Adipose tissue (tissue), 3 donors: ENCODE measurements around the gene AXIN2. TPM values are rescaled to one million over a fixed set of nuclear protein-coding genes. Genes with fewer than 3 reads are reported as not detected.

Source experiments
- H3K27ac ChIP-seq: one replicate; pipeline ENCODE4 v1.5.1; 2013; ENCODE audit warnings: low read depth, low read length
- WGBS, 3 donors: extraction: QIAGEN DNeasy Blood & Tissue Kit; methylation state at CpG; one replicate each; pipeline ENCODE4 v1.1.7; 2013; 5-methylcytosine and 5-hydroxymethylcytosine counted together
- polyA plus RNA-seq, 3 donors: library from polyadenylated mRNA; stranded (reverse); fragments of 200-250 nt; gene quantifications; one replicate each; pipeline ENCODE4 v1.2.3, GENCODE V29; 2013
- donor health status: healthy with polysubstance abuse.
- donor health status: Bipolar disorder and iron deficiency.
- donor health status: healthy.

Gene AXIN2
- polyA plus RNA-seq, 3 donors, result 2.2 to 7.5 (median 6.9) TPM

DNA sequence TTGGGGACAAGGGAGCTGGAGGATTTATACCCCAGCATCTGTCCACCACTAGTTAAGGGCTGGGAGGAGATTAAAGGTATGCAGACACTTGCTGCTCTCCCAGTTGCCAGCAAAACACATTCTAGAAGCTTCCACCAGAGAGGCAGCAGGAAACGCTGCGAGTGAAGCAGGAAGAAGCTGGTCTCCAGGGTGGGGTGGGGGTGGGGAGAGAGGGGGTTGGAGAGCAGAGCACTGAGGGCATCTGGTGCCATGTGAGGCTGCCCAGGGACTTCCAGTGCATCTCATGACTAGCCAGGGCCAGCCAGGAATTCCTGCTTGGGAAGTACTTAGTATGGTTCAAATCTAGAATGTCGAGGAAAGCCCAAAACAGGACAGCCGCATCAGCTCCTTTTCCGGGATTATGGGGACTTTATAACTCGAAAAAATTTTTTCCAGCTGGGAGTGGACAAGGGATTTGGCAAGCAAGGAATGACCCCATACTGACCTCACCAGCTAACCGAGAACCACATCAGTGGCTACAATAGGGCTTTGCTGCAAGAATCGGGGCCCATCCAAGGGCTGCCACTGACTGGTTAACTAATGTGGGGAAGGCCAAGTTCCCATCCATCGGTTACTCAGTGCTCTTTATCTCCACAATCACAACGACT, 26.2 kb upstream of the AXIN2 start:
- 44 to 70% (median 45%) methylated on average over 10 of the region's 10 CpGs for WGBS, 3 donors
- no peak overlapping the region for H3K27ac ChIP-seq

DNA sequence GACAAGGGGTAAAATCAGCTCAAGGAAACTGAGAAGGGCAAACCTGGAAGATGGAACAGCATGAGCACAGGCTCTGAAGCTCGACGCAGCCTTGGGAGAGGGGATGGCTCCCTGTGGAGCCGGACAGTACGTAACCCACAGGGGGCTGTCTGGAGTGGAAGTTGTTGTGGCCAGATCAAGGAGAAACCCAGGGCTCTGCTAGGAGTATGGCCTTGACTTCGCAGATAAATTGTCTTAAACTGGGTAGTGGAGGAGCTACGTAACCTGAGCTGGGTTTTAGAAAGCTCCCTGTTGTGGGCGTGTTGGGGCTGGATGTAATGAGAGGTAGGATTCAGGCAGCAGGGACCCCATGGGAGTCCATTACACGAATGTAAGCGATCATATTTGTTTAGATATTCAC, 25.5 kb upstream of the AXIN2 start:
- no peak overlapping the region for H3K27ac ChIP-seq
- 85 to 91% (median 88%) methylated on average over 9 of the region's 9 CpGs for WGBS, 3 donors

DNA sequence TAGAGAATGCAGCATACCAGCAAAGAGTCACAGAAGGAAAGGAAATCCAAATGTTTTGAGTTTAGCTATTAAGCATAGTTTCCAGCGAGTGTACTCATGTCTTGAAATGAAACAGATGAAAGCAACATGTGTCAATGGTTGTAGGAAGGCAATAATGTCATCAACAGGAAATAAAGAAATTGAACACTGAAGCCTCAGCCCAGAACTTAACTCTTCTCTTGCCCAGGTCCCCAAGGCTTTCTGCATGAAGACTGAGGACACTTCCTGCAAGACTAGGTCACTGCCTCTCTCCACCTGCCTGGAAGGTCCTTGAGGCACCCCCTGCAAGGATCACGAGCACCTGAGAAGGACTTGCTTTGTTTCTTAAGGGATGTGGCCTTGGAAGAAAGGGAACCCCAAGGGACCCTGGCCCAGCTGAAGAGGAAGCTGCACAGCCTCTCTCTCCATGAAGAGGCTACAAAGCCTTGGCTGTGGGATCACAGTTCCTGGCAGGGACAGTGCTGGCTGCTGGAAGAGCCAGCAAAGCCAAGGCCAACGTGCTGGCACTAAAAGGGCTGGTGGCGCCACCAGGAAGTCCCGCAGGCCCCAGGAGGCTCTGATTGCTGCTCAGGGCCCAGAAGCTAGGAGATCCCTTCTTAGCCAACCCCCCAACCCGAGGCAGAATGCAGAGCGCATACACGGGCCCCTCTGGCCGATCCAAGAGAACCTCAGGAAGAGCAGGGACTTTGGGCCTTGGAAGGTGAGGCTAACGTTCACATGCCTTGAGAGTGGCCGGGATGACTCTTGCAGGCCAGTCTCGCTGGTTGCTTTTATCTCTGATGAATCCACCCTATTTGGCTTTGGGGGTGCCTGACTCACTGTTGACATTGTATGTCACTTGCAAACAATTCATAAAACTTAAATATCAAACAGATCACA, 23.4 kb upstream of the AXIN2 start:
- H3K27ac ChIP-seq, result no peak overlapping the region
- WGBS, 3 donors, result 59 to 75% (median 75%) methylated on average over 12 of the region's 12 CpGs

DNA sequence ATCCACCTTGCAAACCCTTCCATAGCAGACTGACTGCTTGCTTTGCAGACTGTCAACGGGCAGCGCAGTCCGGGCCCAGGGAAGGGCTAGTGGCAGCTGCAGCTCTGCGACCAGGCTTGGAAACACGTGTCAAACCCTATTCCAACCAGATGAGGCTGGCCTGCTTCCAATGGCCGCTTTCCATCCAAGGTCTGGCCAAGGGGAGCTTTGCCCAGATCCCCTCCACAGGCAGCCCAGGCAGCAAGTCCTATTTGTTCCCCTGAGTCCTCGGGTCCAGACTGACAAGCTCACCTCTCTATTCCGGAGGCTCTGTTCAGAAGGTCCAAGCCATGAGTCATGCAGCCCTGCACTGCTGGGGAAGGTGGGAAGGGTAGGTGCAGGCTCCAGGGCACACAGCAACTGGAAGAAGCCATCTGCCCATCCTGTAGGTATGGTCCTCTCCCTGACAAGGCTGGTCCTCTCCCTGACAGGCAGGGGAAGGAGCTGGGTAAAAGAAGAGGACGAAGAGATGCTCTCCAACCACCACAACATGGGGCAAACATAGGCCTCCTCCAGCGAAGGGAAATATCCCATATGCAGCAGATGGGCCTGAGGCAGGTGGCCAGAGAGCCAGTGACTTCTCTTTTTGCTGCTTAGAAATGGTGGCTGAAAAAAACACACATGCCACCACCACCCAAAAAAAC, 22.6 kb upstream of the AXIN2 start:
- WGBS, 3 donors, result 61 to 75% (median 74%) methylated on average over 10 of the region's 10 CpGs
- no peak overlapping the region for H3K27ac ChIP-seq

DNA sequence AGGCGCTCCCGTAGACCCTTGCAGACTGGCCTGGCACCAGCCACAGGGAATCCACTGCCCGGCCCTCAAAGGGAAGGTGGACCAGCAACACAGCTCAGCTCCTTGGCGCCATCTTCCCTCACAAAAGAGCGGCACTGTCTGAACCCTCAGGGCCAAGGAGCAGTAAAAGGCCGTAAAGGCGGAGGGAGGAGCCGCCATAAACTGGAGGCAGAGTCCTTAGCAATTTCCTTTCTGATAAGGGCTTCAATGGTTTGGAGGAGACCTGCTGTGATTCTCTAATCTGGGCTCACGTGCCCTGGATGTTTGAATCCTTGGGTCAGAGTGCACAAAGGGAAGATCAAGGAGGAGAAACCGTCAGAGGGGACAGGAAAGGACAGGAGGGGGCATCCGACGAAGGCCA, 15.5 kb upstream of the AXIN2 start:
- WGBS, 3 donors, result 81 to 86% (median 84%) methylated on average over 12 of the region's 12 CpGs
- no peak overlapping the region for H3K27ac ChIP-seq

DNA sequence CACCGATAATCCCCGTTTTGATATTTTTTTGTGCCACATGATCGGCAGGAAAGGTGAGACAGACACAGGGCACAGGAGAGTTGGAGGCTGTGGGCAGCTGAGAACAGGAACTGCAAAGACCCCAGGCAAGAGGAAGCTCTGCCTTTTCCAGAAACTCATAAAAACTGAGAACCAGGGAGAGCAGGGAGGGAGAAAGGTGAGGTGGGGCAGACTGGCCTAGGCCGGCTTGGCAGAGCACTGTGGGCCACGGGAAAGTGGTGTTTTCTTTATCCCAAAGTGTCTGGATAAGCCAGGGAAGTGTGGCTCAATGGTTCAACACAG, 11.8 kb upstream of the AXIN2 start:
- 66 to 77% (median 76%) methylated on average over 5 of the region's 5 CpGs for WGBS, 3 donors

DNA sequence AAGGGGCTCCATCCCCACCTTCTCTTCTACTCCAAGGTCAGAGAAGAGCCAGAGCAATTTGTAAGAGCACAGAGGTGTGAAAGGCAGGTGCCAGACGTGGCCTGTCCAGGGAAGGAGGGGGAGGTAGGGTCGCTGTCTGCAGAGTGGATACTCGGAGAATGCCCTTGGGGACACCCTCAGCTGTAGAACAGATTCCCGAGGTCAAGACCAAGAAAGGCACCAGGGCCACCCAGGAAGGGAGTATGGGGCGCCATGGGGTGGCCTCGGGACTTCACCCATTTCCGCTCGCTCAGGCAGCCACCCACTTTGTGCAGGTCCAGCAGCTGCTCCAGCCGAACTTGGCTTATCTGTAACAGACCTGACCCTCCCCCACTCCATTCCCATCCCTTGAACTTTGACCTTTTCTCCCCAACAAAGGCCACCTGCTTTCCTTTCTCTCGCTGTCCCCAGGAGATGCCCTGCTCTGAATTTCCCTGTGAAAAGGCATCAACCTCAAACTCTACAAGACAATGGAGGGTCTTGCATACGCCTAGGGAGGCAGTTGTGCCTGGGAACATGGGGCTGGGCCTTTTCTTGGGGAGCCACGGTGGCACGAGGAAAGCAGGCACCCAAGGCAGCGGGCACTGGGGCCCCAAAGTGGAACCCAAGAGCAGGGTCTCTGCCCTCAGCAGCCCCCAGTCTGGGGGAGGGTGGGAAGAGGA, 11.3 kb upstream of the AXIN2 start:
- no peak overlapping the region for H3K27ac ChIP-seq
- 76 to 78% (median 77%) methylated on average over 13 to 14 of the region's 14 CpGs for WGBS, 3 donors

More for the DNA sequence above, 11.8 kb upstream of the AXIN2 start:
- H3K27ac ChIP-seq, result no peak overlapping the region

DNA sequence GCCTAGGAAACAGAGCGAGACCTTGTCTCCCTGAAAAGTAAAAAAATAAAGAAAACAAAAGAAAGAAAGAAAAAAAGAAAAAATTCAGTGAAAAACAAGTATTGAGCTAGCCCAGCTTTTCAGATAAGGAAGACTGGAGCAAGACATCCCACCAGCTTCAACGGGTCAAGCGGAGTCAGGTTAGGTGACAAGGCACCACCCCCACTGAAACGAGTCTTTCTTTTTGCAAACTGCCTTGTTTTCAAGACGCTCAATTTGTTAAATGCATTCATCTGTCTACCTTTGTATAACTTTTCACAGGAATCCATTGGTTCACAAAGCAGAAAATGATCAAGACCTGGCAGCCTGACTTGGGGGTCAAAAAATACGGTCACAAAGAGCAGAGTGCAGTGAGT, 10.7 kb upstream of the AXIN2 start:
- no peak overlapping the region for H3K27ac ChIP-seq
- 69 to 71% (median 70%) methylated on average over 6 of the region's 6 CpGs for WGBS, 3 donors

DNA sequence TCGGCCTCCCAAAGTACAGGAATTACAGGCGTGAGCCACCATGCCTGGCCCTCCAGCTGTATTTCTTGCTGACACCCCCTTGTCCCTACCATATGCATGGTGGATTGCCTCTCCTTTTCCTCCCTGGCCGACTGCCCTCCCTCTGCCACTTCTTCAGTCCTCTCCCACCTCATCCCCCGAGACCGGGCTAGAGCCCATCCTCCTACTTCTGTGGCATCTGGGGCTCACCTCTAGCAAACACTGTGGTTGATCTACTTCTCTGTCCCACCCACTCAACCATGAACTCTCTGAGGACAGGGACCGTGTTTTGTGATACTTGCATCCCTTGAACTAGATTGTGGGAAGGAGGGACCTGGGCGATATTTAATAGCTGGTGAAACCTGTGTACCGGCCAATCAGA, 7.5 kb upstream of the AXIN2 start:
- 91 to 93% (median 92%) methylated on average over 8 of the region's 8 CpGs for WGBS, 3 donors

DNA sequence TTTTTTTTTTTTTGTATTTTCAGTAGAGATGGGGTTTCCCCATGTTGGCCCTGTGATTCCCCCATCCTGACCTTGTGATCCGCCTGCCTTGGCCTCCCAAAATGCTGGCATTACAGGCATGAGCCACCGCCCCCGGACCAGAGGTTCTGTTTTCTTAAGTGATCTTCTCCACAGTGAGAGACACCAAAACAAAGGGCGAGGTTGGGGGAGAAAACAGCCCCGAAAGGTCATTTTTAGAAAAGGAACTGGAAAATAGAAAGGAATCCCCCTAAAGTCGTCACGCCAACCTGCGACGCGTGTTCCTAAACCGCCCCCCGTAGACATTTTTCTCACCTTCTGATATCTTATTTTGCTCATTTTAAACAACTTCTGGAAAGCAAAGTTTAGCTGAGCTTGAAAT, 6.1 kb upstream of the AXIN2 start:
- WGBS, 3 donors, result 92 to 97% (median 96%) methylated on average over 12 of the region's 12 CpGs
- no peak overlapping the region for H3K27ac ChIP-seq

More for the DNA sequence above, 7.5 kb upstream of the AXIN2 start:
- no peak overlapping the region for H3K27ac ChIP-seq

DNA sequence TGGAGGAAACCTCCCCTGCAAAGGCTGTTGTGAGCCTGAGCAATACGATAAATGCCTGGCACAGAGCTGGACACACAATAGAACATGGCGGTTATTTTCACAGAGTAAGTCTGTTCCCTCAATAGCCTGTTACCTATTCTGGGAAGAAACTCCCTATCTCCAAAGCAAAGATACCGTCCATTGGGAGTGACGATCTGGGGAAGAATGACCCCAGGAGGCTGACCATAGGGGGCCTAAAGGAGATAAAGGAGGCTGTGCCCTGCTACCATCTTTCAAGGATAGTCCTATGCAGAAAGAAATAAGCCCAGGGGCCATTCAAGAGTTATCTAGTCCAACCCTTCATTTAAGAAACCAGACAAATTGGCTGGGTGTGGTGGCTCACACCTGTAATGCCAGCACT, 4.1 kb upstream of the AXIN2 start:
- WGBS, 3 donors, result 75 to 92% (median 90%) methylated on average over 4 of the region's 4 CpGs
- H3K27ac ChIP-seq, result no peak overlapping the region

DNA sequence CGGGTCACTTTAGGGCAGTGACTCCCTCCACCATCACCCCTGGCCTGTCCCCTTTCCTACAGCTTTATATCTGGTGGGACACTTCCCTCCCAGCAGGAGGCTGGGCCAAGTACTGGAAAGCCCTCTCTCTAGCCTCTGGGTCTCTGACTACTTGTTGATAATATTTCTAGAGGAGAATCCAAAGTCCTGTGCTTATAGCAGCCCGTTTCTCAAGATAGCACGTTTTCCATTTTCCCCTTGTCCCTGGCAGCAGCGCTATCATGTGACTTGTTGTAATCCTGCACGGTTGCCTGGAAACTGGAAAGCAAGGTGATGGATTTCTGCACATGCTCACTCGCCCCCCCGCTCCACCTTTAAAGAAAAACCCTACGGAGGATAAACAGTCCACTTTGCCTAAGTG, 3.3 kb upstream of the AXIN2 start:
- 12 to 52% (median 49%) methylated on average over 8 of the region's 8 CpGs for WGBS, 3 donors
- H3K27ac ChIP-seq, result no peak overlapping the region

DNA sequence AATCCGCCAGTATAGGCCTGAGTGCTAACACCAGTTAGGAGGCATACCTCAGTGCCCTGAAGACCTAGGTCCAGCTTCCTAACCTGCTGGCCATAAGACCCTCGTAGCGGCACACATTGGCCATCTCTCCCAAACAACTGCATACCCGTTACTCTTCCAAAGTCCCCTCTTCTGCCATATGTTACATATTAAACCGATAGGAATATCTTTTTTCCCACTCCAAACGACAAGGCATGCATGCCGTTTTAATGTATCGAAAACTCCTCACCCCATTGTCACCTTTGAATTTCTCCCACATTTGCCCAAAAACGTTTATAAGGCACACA, 721 bp upstream of the AXIN2 start:
- no peak overlapping the region for H3K27ac ChIP-seq
- WGBS, 3 donors, result 42 to 61% (median 57%) methylated on average over 9 of the region's 9 CpGs

DNA sequence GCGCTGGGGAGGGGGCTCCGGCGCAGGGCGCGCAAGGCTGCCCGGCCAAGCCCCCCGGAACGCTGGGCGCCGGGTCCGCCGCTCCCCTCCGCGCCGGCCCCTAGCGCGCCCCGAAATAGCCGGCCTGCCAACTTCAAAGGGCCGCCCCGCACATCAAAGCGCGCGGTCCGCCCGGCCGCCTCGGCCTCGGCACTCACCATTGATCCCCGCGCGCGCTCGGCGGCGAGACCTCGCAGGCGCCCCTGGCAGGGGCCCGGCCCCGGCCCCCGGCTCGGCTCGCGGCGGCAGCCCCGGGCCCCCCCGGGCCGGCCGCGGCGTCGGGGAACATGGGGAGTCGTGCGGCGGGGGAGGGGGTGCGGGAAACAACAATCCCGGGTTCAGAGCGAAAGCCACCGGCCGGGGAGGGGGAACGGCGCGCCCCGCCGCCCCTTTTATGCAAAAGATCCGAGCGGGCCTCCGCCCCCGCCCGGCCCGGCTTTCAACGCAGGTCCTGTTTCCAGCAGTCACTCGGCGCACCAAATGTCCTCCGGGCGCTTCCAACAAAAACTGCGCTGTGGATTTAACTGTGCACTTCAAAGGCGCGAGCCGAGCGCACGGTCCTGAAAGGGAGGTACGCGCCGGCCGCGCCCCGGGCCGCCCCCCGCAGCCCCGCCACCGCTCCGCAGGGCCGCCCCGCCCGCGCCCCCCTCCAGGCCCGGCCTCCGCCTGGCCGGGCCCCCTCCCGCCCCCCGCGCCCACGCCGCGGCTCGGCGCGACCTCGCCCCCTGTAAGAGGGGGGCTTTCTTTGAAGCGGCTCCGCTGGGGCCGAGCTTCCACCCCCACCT, 608 bp downstream of the AXIN2 start:
- 0 to 1% (median 1%) methylated on average over 83 to 112 of the region's 113 CpGs for WGBS, 3 donors
- peak overlapping the region; percentile 86 for H3K27ac ChIP-seq

DNA sequence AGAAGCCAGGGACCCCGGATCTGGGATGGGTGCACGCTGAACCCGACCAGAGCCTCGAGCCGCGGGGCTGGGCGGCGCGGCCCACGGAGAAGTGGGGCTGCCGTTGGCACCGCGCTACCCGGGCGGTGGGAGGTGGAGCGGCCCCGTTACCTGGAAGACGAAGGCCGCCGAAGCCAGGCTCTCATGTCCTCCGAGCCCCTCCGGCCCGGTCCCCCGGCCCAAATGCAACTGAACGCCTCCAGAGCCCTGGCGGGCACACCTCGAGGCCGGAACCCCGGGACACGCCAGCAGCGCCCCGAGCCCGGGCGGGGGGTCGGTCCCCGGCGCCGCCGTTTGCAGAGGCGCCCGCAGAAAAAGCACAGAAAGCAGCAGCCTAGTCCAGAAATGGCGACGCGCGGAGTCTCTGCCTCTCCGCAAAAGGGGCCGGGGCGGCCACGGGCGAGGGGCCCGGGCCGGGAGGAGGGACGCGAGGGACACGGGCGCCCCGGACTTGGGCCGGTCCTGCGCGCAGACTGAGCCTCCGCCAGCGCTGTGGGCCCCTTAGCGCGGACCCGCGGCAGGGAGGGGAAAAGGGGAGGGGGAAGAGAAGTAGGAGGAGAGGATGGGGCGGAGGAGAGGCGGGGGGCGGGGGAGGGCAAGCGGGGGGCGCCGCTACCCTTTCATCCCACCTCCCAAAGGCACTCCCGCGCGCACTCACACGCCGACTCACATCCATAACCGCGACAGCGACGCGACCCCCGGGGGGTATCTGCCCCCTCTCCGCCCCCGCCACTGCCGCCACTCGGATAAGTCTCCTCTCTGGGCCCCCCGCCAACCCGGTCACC, 1.4 kb downstream of the AXIN2 start:
- H3K27ac ChIP-seq, result no peak overlapping the region
- 0 to 1% (median 1%) methylated on average over 42 to 89 of the region's 89 CpGs for WGBS, 3 donors

DNA sequence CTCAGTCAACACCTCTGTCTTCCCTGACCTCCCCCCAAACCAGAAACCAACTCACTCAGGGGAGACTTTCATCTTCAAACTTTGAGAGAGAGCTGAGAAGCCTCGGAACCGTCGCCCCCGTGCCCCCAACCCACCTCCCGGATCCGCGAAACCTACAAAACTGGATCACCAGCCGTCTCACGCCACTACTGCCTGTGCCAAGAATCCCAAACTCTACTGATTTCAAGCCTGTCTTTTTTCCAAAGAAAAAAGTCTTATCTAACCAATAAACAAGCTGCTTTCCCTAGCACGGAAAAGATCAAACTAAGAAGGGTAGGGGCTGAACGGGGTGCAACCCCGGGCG, 2.0 kb downstream of the AXIN2 start:
- WGBS, 3 donors, result 0 to 3% (median 2%) methylated on average over 13 of the region's 13 CpGs
- no peak overlapping the region for H3K27ac ChIP-seq

DNA sequence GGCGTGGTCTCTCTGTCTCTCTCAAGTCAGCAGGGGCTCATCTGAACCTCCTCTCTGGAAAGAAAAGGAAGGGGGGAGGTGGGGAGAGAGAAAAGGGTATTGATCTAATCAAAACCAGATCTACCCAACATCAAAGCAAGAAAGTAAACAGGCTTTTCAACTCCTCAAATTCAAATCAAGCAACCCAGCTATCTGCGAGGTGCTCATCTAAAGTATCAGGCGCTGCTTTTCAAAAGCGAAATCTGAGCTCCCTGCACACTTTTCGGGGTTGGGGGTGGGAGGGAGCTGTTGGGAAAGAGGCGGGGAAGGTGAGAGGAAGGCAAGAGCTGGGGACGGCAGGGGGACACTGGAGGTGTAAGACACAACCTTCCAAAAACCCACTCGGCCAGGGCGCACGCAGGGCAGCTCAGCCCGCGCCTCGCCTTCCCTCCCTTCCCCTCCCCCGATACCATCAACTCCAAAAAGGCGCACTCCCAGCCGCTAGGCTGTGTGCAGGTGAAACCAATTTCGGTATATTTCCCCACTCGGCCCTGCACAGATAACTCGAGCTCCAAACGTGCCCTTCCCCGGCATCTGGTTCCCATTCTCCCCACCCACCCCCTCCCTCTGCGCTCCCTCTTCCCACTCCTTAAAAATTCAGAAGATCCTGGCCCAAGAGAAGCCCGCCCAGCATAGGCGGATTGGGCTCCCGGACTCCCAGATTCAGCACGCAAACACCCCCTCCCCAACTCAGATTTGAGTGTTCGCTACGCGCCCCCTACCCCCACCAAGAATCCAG, 2.6 kb downstream of the AXIN2 start:
- H3K27ac ChIP-seq, result no peak overlapping the region
- WGBS, 3 donors, result 15 to 24% (median 23%) methylated on average over 29 of the region's 29 CpGs
